HEK293 (cell line): ENCODE results near the gene CACNB4.
"Not testable (repeated sequence)": the region's sequence is repeated elsewhere in the genome, so short reads cannot be mapped to it uniquely, and the experiment has no call there.

ENCODE experiments used
- KLF7 ChIP-seq: fragments of 450-650 bp; formaldehyde crosslinking; IDR thresholded peaks from 2 replicates; pipeline ENCODE4 v1.5.1; 2016; ENCODE audit warnings: missing biosample characterization, missing genetic modification characterization, borderline replicate concordance
- ZNF354C ChIP-seq: fragments of 450-650 bp; formaldehyde crosslinking; IDR thresholded peaks from 2 replicates; pipeline ENCODE4 v1.5.1; 2016; ENCODE audit warnings: missing biosample characterization, missing genetic modification characterization, low read depth, borderline replicate concordance
- ZNF558 ChIP-seq: fragments of 450-650 bp; formaldehyde crosslinking; IDR thresholded peaks from 2 replicates; pipeline ENCODE4 v1.5.1; 2016; ENCODE audit warnings: missing biosample characterization, missing genetic modification characterization
- ZSCAN30 ChIP-seq: fragments of 450-650 bp; IDR thresholded peaks from 2 replicates; pipeline ENCODE4 v1.5.1; 2018; ENCODE audit warnings: missing biosample characterization, mild to moderate bottlenecking, missing genetic modification characterization, moderate library complexity
- TF ChIP-seq, protein P1 (sequence below): fragments of 450-650 bp; formaldehyde crosslinking; IDR thresholded peaks from 2 replicates; pipeline ENCODE4 v1.5.1; 2016; ENCODE audit warnings: missing biosample characterization, missing genetic modification characterization

DNA sequence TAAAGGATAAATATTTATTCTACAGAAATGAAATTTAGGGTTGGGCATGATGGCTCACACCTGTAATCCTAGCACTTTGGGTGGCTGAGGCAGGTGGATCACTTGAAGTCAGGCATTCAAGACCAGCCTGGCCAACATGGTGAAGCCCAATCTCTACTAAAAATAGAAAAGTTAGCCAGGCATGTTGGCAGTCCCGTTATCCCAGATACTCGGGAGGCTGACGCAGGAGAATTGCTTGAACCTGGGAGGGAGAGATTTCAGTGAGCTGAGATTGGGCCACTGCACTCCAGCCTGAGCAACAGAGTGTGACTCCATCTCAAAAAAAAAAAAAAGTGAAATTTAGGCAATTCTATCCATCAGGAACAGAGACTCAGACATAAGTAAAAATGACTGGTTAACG is 8.1 kb downstream of the CACNB4 start:
- not testable (repeated sequence) for TF ChIP-seq ZNF558; KLF7 (tag by site-specific recombination); ZNF354C; ZSCAN30 (tag by site-specific recombination)
- TF ChIP-seq, protein P1, sequence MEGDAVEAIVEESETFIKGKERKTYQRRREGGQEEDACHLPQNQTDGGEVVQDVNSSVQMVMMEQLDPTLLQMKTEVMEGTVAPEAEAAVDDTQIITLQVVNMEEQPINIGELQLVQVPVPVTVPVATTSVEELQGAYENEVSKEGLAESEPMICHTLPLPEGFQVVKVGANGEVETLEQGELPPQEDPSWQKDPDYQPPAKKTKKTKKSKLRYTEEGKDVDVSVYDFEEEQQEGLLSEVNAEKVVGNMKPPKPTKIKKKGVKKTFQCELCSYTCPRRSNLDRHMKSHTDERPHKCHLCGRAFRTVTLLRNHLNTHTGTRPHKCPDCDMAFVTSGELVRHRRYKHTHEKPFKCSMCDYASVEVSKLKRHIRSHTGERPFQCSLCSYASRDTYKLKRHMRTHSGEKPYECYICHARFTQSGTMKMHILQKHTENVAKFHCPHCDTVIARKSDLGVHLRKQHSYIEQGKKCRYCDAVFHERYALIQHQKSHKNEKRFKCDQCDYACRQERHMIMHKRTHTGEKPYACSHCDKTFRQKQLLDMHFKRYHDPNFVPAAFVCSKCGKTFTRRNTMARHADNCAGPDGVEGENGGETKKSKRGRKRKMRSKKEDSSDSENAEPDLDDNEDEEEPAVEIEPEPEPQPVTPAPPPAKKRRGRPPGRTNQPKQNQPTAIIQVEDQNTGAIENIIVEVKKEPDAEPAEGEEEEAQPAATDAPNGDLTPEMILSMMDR, result not testable (repeated sequence)
